Suprapubic skin (tissue), 3 donors: Measurements from ENCODE around the gene SPINDOC.

ENCODE experiments used
- POLR2A ChIP-seq, 2 donors: fragments of 450-650 bp; IDR thresholded peaks; one replicate each; pipeline ENCODE4 v1.6.1; 2017; ENCODE audit warnings: antibody characterized with exemption in 2 of 2, mild to moderate bottlenecking in 2 of 2, moderate library complexity in 2 of 2
- TF ChIP-seq, protein P1 (sequence below), 2 donors: fragments of 200-600 bp in 1 of 2; fragments of 450-650 bp in 1 of 2; sonication (generic) in 1 of 2; IDR thresholded peaks; one replicate each; pipeline ENCODE4 v1.5.1; 2016 to 2019; ENCODE audit warnings: antibody characterized with exemption in 2 of 2, mild to moderate bottlenecking in 1 of 2, moderate library complexity in 1 of 2

DNA sequence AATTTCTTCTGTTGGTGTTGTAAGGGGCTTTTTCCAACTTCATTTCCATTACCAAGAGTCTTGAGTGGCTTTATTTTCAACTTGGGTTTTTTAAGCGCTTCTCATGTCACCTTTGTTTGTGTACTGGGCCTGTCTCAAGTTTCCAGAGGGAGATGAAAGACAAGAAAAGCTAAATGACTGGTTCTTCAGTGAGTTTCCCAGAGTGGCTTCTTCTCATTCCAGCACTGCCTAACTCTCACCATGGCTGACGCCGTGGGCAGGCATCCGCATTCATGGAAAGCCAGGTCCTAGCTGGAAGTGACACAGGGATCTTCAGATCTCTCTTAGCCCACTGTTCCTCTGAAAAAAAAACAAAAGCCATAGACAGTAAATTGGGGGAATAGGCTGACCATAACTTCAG is 54.3 kb downstream of the SPINDOC start:
- TF ChIP-seq, protein P1, sequence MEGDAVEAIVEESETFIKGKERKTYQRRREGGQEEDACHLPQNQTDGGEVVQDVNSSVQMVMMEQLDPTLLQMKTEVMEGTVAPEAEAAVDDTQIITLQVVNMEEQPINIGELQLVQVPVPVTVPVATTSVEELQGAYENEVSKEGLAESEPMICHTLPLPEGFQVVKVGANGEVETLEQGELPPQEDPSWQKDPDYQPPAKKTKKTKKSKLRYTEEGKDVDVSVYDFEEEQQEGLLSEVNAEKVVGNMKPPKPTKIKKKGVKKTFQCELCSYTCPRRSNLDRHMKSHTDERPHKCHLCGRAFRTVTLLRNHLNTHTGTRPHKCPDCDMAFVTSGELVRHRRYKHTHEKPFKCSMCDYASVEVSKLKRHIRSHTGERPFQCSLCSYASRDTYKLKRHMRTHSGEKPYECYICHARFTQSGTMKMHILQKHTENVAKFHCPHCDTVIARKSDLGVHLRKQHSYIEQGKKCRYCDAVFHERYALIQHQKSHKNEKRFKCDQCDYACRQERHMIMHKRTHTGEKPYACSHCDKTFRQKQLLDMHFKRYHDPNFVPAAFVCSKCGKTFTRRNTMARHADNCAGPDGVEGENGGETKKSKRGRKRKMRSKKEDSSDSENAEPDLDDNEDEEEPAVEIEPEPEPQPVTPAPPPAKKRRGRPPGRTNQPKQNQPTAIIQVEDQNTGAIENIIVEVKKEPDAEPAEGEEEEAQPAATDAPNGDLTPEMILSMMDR (IDR thresholded peaks at IDR 0.05): no peak
- TF ChIP-seq POLR2A (IDR thresholded peaks at IDR 0.05): no peak
